HCT116 (cell line): Measurements from ENCODE around the gene FBXL16.

ENCODE experiments used
- CBX3 ChIP-seq: IDR thresholded peaks from 2 replicates; pipeline ENCODE4 v1.6.1; 2012; ENCODE audit warnings: low read depth
- CEBPB ChIP-seq: IDR thresholded peaks from 2 replicates; pipeline ENCODE4 v1.6.1; 2012; ENCODE audit warnings: low read depth
- EZH2 ChIP-seq: fragments of 200-600 bp; sonication (generic); IDR thresholded peaks from 2 replicates; pipeline ENCODE4 v1.6.1; 2017; ENCODE audit warnings: antibody characterized with exemption, mixed run types
- FOSL1 ChIP-seq: IDR thresholded peaks from 2 replicates; pipeline ENCODE4 v1.6.1; 2012; ENCODE audit warnings: low read depth
- POLR2A ChIP-seq: IDR thresholded peaks from 2 replicates; pipeline ENCODE4 v1.7.0; 2011; ENCODE audit warnings: borderline replicate concordance; ENCODE audit not compliant: insufficient read depth, insufficient read length; ENCODE audit errors: extremely low read depth
- POLR2AphosphoS5 ChIP-seq: IDR thresholded peaks from 2 replicates; pipeline ENCODE4 v1.6.1; 2011; ENCODE audit warnings: mild to moderate bottlenecking, low read depth, low read length, moderate library complexity
- RAD21 ChIP-seq: IDR thresholded peaks from 2 replicates; pipeline ENCODE4 v1.6.1; 2012; ENCODE audit warnings: low read depth, mild to moderate bottlenecking
- YY1 ChIP-seq: IDR thresholded peaks from 2 replicates; pipeline ENCODE4 v1.6.1; 2011; ENCODE audit warnings: low read length, low read depth, moderate library complexity, mild to moderate bottlenecking; ENCODE audit not compliant: insufficient replicate concordance; ENCODE audit errors: extremely low read depth
- ZFX ChIP-seq: fragments of 450-650 bp; IDR thresholded peaks from 2 replicates; pipeline ENCODE4 v1.6.1; 2017
- TF ChIP-seq, protein P1 (sequence below), 3 experiments: fragments of 200-600 bp in 1 of 3; sonication (generic) in 1 of 3; IDR thresholded peaks in 2 of 3; conservative IDR thresholded peaks in 1 of 3; 2 replicates each; pipeline ENCODE4 v1.5.1; 2012 to 2017; ENCODE audit warnings: low read depth in 2 of 3, low read length in 2 of 3, antibody characterized with exemption in 1 of 3, borderline replicate concordance in 1 of 3, control low read depth in 1 of 3, mild to moderate bottlenecking in 1 of 3, mixed read lengths in 1 of 3, mixed run types in 1 of 3, moderate library complexity in 1 of 3; ENCODE audit not compliant: insufficient read depth in 1 of 3
- TF ChIP-seq, protein P2 (sequence below): IDR thresholded peaks from 2 replicates; pipeline ENCODE4 v1.6.1; 2012
- TF ChIP-seq, protein P3 (sequence below): IDR thresholded peaks from 2 replicates; pipeline ENCODE4 v1.6.1; 2012; ENCODE audit warnings: low read depth

DNA sequence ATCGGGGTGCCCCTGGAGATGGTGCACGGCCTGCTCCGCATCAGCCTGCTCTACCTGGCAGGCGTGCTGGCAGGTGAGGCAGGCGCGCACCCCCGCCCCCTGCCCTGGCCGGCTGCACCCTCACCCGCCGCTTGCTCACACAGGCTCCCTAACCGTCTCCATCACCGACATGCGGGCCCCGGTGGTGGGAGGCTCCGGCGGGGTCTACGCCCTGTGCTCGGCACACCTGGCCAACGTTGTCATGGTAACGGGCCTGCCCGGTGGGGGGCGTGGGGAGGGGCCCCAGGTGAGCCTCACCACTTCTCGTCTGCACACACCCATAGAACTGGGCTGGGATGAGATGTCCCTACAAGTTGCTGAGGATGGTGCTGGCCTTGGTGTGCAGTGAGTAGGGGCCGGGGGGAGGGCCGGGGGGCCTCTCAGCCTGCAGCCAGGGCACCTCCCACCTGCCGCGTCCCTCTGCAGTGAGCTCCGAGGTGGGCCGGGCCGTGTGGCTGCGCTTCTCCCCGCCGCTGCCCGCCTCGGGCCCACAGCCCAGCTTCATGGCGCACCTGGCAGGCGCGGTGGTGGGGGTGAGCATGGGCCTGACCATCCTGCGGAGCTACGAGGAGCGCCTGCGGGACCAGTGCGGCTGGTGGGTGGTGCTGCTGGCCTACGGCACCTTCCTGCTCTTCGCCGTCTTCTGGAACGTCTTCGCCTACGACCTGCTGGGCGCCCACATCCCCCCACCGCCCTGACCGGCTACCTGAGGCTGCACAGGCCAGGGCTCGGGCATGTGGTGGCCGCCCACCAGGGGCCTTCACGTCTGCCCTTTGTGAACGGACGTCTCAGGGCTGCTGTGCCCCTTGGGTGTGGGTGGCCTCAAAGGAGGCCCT is 28.0 kb downstream of the FBXL16 start:
- TF ChIP-seq, protein P1, sequence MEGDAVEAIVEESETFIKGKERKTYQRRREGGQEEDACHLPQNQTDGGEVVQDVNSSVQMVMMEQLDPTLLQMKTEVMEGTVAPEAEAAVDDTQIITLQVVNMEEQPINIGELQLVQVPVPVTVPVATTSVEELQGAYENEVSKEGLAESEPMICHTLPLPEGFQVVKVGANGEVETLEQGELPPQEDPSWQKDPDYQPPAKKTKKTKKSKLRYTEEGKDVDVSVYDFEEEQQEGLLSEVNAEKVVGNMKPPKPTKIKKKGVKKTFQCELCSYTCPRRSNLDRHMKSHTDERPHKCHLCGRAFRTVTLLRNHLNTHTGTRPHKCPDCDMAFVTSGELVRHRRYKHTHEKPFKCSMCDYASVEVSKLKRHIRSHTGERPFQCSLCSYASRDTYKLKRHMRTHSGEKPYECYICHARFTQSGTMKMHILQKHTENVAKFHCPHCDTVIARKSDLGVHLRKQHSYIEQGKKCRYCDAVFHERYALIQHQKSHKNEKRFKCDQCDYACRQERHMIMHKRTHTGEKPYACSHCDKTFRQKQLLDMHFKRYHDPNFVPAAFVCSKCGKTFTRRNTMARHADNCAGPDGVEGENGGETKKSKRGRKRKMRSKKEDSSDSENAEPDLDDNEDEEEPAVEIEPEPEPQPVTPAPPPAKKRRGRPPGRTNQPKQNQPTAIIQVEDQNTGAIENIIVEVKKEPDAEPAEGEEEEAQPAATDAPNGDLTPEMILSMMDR (IDR thresholded peaks at IDR 0.05 in 2 of 3, conservative IDR thresholded peaks at IDR 0.05 in 1 of 3; ENCODE audit: borderline replicate concordance in 1 of 3, insufficient read depth in 1 of 3, low read depth in 2 of 3, low read length in 2 of 3) = no peak
- no peak for TF ChIP-seq ZFX
- no peak for TF ChIP-seq POLR2AphosphoS5
- no peak for TF ChIP-seq POLR2A
- no peak for TF ChIP-seq YY1
- TF ChIP-seq RAD21 = no peak
- TF ChIP-seq, protein P2, sequence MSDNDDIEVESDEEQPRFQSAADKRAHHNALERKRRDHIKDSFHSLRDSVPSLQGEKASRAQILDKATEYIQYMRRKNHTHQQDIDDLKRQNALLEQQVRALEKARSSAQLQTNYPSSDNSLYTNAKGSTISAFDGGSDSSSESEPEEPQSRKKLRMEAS = no peak
- no peak for TF ChIP-seq CBX3
- no peak for TF ChIP-seq CEBPB
- TF ChIP-seq EZH2 = no peak
- TF ChIP-seq FOSL1 = no peak
- TF ChIP-seq, protein P3, sequence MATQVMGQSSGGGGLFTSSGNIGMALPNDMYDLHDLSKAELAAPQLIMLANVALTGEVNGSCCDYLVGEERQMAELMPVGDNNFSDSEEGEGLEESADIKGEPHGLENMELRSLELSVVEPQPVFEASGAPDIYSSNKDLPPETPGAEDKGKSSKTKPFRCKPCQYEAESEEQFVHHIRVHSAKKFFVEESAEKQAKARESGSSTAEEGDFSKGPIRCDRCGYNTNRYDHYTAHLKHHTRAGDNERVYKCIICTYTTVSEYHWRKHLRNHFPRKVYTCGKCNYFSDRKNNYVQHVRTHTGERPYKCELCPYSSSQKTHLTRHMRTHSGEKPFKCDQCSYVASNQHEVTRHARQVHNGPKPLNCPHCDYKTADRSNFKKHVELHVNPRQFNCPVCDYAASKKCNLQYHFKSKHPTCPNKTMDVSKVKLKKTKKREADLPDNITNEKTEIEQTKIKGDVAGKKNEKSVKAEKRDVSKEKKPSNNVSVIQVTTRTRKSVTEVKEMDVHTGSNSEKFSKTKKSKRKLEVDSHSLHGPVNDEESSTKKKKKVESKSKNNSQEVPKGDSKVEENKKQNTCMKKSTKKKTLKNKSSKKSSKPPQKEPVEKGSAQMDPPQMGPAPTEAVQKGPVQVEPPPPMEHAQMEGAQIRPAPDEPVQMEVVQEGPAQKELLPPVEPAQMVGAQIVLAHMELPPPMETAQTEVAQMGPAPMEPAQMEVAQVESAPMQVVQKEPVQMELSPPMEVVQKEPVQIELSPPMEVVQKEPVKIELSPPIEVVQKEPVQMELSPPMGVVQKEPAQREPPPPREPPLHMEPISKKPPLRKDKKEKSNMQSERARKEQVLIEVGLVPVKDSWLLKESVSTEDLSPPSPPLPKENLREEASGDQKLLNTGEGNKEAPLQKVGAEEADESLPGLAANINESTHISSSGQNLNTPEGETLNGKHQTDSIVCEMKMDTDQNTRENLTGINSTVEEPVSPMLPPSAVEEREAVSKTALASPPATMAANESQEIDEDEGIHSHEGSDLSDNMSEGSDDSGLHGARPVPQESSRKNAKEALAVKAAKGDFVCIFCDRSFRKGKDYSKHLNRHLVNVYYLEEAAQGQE = no peak
